MCF 10A (cell line): ENCODE results near the gene NUCB1. TPM values are rescaled to one million over a fixed set of nuclear protein-coding genes. Genes with fewer than 3 reads are reported as not detected.
A peak's percentile ranks its signal among the peaks of the same experiment; 100 is the strongest.
"Not testable (repeated sequence)": the region's sequence is repeated elsewhere in the genome, so short reads cannot be mapped to it uniquely, and the experiment has no call there.

Experiments
- BruUV-seq: library from RNA; stranded (reverse); fragments of 400-500 nt; replicated peaks from 2 replicates; lab custom pipeline; 2021; lab: Mats Ljungman, UMichigan
- CTCF ChIA-PET: fragments of 300-600 bp; sonication (Branson Sonifier 250); formaldehyde crosslinking; extraction: SDS; loops from one replicate; lab custom pipeline; 2021; ENCODE audit warnings: antibody characterized with exemption, inconsistent platforms; lab: Yijun Ruan, JAX
- POLR2A ChIA-PET: fragments of 300-600, 350-650 bp; sonication (Branson Sonifier 250); formaldehyde crosslinking; extraction: SDS; loops from one replicate; lab custom pipeline; 2020; ENCODE audit warnings: antibody characterized with exemption, inconsistent platforms; lab: Yijun Ruan, JAX
- DNase-seq: peaks from one replicate; pipeline ENCODE4 v3.0.0-alpha.2; 2018; ENCODE audit not compliant: unreplicated experiment
- H3K27ac Mint-ChIP-seq: one replicate; pipeline ENCODE4 v1.8.0; 2022; ENCODE audit warnings: mild to moderate bottlenecking, low read depth, mixed read lengths; ENCODE audit not compliant: unreplicated experiment
- H3K27me3 Mint-ChIP-seq: one replicate; pipeline ENCODE4 v1.8.0; 2022; ENCODE audit warnings: mixed read lengths; ENCODE audit not compliant: insufficient read depth, unreplicated experiment
- H3K36me3 Mint-ChIP-seq: one replicate; pipeline ENCODE4 v1.8.0; 2022; ENCODE audit warnings: mild to moderate bottlenecking, moderate library complexity, mixed read lengths; ENCODE audit not compliant: insufficient read depth, unreplicated experiment
- H3K4me1 Mint-ChIP-seq: one replicate; pipeline ENCODE4 v1.8.0; 2022; ENCODE audit warnings: mixed read lengths; ENCODE audit not compliant: insufficient read depth, unreplicated experiment
- H3K4me3 Mint-ChIP-seq: one replicate; pipeline ENCODE4 v1.8.0; 2022; ENCODE audit warnings: mild to moderate bottlenecking, moderate library complexity, mixed read lengths; ENCODE audit not compliant: unreplicated experiment
- H3K9me3 Mint-ChIP-seq: one replicate; pipeline ENCODE4 v1.8.0; 2022; ENCODE audit warnings: mixed read lengths; ENCODE audit not compliant: unreplicated experiment
- CTCF ChIP-seq: fragments of 200-600 bp; IDR thresholded peaks from one replicate; pipeline ENCODE4 v1.8.0; 2022; ENCODE audit warnings: antibody characterized with exemption, mild to moderate bottlenecking; ENCODE audit not compliant: unreplicated experiment
- intact Hi-C: fragments of 100-400 bp; cut with micrococcal nuclease; formaldehyde crosslinking; loops from 2 replicates; pipeline ENCODE4 v1.14.1; 2022
- total RNA-seq: library from RNA; stranded (reverse); gene quantifications from 2 replicates; pipeline ENCODE4 v1.2.3, GENCODE V29; 2022

Gene NUCB1
- total RNA-seq, 1 experiment from 2014 or later, result 61.4 TPM

GRCh38 chr19:48896191-48896720 lies 3.9 kb upstream of the NUCB1 start:
- H3K4me3 Mint-ChIP-seq, result no peak overlapping the region
- ChIA-PET POLR2A (interaction anchor here (1.2 to 1.3 kb wide), 2 partner anchors 15 to 158 kb away, joined by 3 to 4 read pairs; no protein-coding TSS in a partner anchor), CTCF (no interaction called here)
- intact Hi-C loops, result no loop called here
- peaks cover 5% of the 10 kb centered on the region for H3K36me3 Mint-ChIP-seq
- H3K27ac Mint-ChIP-seq, result no peak overlapping the region
- H3K9me3 Mint-ChIP-seq, result no peaks in the 10 kb centered on the region
- no peak for DNase-seq
- H3K4me1 Mint-ChIP-seq, result peaks cover 7% of the 10 kb centered on the region
- no TSS peak for BruUV-seq
- no peaks in the 10 kb centered on the region for H3K27me3 Mint-ChIP-seq
- TF ChIP-seq CTCF, result no peak

- no TSS peak for BruUV-seq
- intact Hi-C loops, result no loop called here
- CTCF ChIA-PET, result no interaction called here
Observed at GRCh38 chr19:48897181-48897580, 2.9 kb upstream of the NUCB1 start.

GRCh38 chr19:48899386-48899749 lies 744 bp upstream of the NUCB1 start:
- peaks cover 14% of the 10 kb centered on the region for H3K4me1 Mint-ChIP-seq
- intact Hi-C loops, DNase-seq, H3K27me3 Mint-ChIP-seq, BruUV-seq, H3K9me3 Mint-ChIP-seq: not testable (repeated sequence)
- H3K27ac Mint-ChIP-seq, result peak overlapping the region; percentile 87
- peaks cover 16% of the 10 kb centered on the region for H3K36me3 Mint-ChIP-seq
- H3K4me3 Mint-ChIP-seq, result peak overlapping the region; percentile 99
- ChIA-PET POLR2A (interaction anchor here (0.7 to 3.7 kb wide), 10 partner anchors 20 to 158 kb away, joined by 3 to 32 read pairs (median 6); partner anchors contain the start of genes CGB7, FTL and PPP1R15A), CTCF (interaction anchor here (1.0 kb wide), 1 partner anchor 57 kb away, joined by 4 read pairs; no protein-coding TSS in a partner anchor)

More at GRCh38 chr19:48897181-48897580, 2.9 kb upstream of the NUCB1 start:
- POLR2A ChIA-PET, result interaction anchor here (0.6 to 1.3 kb wide), 2 partner anchors 159 to 669 kb away, joined by 3 read pairs; no protein-coding TSS in a partner anchor
- H3K9me3 Mint-ChIP-seq, result peaks cover under 1% of the 10 kb centered on the region
- DNase-seq, result no peak
- no peak overlapping the region for H3K27ac Mint-ChIP-seq
- H3K4me1 Mint-ChIP-seq, result peaks cover 9% of the 10 kb centered on the region
- no peak for TF ChIP-seq CTCF
- peaks cover 8% of the 10 kb centered on the region for H3K36me3 Mint-ChIP-seq
- H3K4me3 Mint-ChIP-seq, result no peak overlapping the region
- H3K27me3 Mint-ChIP-seq, result no peaks in the 10 kb centered on the region

GRCh38 chr19:48900477-48901406 lies 630 bp downstream of the NUCB1 start:
- BruUV-seq, result TSS peak; percentile 79
- intact Hi-C loops, result loop anchor here (2.0 kb wide), 2 partner anchors 54 to 70 kb away; partner anchors contain the start of gene BAX
- Mint-ChIP-seq H3K36me3 (peaks cover 25% of the 10 kb centered on the region), H3K4me1 (peaks cover 14% of the 10 kb centered on the region), H3K9me3 (peaks cover 8% of the 10 kb centered on the region), H3K27ac (peak overlapping the region; percentile 87), H3K4me3 (peak overlapping the region; percentile 99), H3K27me3 (no peaks in the 10 kb centered on the region)
- ChIA-PET POLR2A (interaction anchor here (0.9 to 3.7 kb wide), 10 partner anchors 18 to 93 kb away, joined by 3 to 32 read pairs (median 7); partner anchors contain the start of genes DHDH, FTL, GYS1 and PPP1R15A), CTCF (interaction anchor here (0.6 to 1.0 kb wide), 3 partner anchors 16 to 252 kb away, joined by 3 to 4 read pairs (median 3); no protein-coding TSS in a partner anchor)
- DNase-seq, result no peak
- TF ChIP-seq CTCF, result no peak

GRCh38 chr19:48902291-48902690 lies 2.2 kb downstream of the NUCB1 start:
- POLR2A ChIA-PET, result interaction anchor here (3.7 kb wide), 1 partner anchor 30 kb away, joined by 26 read pairs; the partner anchor contains the start of gene PPP1R15A

GRCh38 chr19:48903788-48904187 lies 3.7 kb downstream of the NUCB1 start:
- BruUV-seq, DNase-seq, intact Hi-C loops, H3K27me3 Mint-ChIP-seq, POLR2A ChIA-PET, H3K4me3 Mint-ChIP-seq, H3K27ac Mint-ChIP-seq, H3K9me3 Mint-ChIP-seq: not testable (repeated sequence)
- Mint-ChIP-seq H3K4me1 (peaks cover 14% of the 10 kb centered on the region), H3K36me3 (peaks cover 55% of the 10 kb centered on the region)
- CTCF ChIA-PET, result interaction anchor here (0.6 kb wide), 1 partner anchor 940 kb away, joined by 3 read pairs; no protein-coding TSS in a partner anchor

More at GRCh38 chr19:48902291-48902690, 2.2 kb downstream of the NUCB1 start:
- DNase-seq, BruUV-seq, intact Hi-C loops, H3K9me3 Mint-ChIP-seq, H3K27me3 Mint-ChIP-seq, CTCF ChIA-PET, H3K4me3 Mint-ChIP-seq, H3K27ac Mint-ChIP-seq: not testable (repeated sequence)
- peaks cover 40% of the 10 kb centered on the region for H3K36me3 Mint-ChIP-seq
- peaks cover 14% of the 10 kb centered on the region for H3K4me1 Mint-ChIP-seq
